GM12878 (cell line): ENCODE data around the gene FBXL17. TPM values are rescaled to one million over a fixed set of nuclear protein-coding genes. Genes with fewer than 3 reads are reported as not detected.

Source experiments
- ATAC-seq: fragments of 200-7000 bp; cut with Tn5 transposase; 3 replicates; pipeline ENCODE4 v1.9.1; 2020; ENCODE audit warnings: mild to moderate bottlenecking, moderate library complexity
- BruUV-seq: library from RNA; stranded (reverse); fragments of 400-500 nt; replicated peaks from 2 replicates; lab custom pipeline; 2021; lab: Mats Ljungman, UMichigan
- CTCF ChIA-PET: fragments of 300-600 bp; sonication (Branson Sonifier 250); formaldehyde crosslinking; extraction: SDS; loops from one replicate; lab custom pipeline; 2021; ENCODE audit warnings: inconsistent platforms; lab: Yijun Ruan, JAX
- POLR2A ChIA-PET: fragments of 350-600 bp; formaldehyde crosslinking; extraction: SDS; loops from one replicate; lab custom pipeline; 2021; ENCODE audit warnings: inconsistent platforms; lab: Charles Lee
- RAD21 ChIA-PET: fragments of 300-600 bp; sonication (Branson Sonifier 250); formaldehyde crosslinking; loops from one replicate; lab custom pipeline; 2023; ENCODE audit warnings: antibody characterized with exemption; ENCODE audit not compliant: unreplicated experiment; lab: Charles Lee
- SMC1A ChIA-PET: fragments of 300-600 bp; sonication (Branson Sonifier 250); formaldehyde crosslinking; loops from one replicate; lab custom pipeline; 2023; ENCODE audit not compliant: unreplicated experiment, uncharacterized antibody; lab: Charles Lee
- DNase-seq: peaks from one replicate; pipeline ENCODE4 v3.0.0-alpha.2; 2011; ENCODE audit warnings: low read depth, low spot score
- FAIRE-seq: peaks from 3 replicates; lab custom pipeline; 2011; peaks lifted over from hg19 to GRCh38; lab: Jason Lieb, UNC
- H2AFZ ChIP-seq: 2 replicates; pipeline ENCODE4 v1.6.0; 2011; ENCODE audit warnings: low read depth, low read length, control low read depth; ENCODE audit not compliant: control insufficient read depth
- H3K27ac ChIP-seq: 2 replicates; pipeline ENCODE4 v1.5.1; 2011; ENCODE audit warnings: control low read depth; ENCODE audit not compliant: control insufficient read depth, insufficient read depth
- H3K27me3 ChIP-seq, 2 experiments: replicated peaks in 1 of 2; 2 replicates each; pipeline versions ENCODE4 v1.6.0 to v1.6.1; 2011; ENCODE audit warnings: low read length in 1 of 2; ENCODE audit not compliant: control insufficient read depth in 2 of 2, insufficient read depth in 2 of 2
- H3K36me3 ChIP-seq, 2 experiments: 2 replicates each; pipeline ENCODE4 v1.5.1; 2011; ENCODE audit warnings: low read length in 1 of 2; ENCODE audit not compliant: control insufficient read depth in 2 of 2, insufficient read depth in 2 of 2
- H3K4me1 ChIP-seq: 2 replicates; pipeline ENCODE4 v1.6.1; 2011; ENCODE audit warnings: mild to moderate bottlenecking, low read length, moderate library complexity, mixed read lengths; ENCODE audit not compliant: control insufficient read depth, insufficient read depth
- H3K4me2 ChIP-seq: 2 replicates; pipeline ENCODE4 v1.6.0; 2011; ENCODE audit warnings: control low read depth; ENCODE audit not compliant: control insufficient read depth, insufficient read depth
- H3K4me3 ChIP-seq: fragments of 200-600 bp; sonication (generic); 2 replicates; pipeline ENCODE4 v1.5.1; 2016
- H3K79me2 ChIP-seq: 2 replicates; pipeline ENCODE4 v1.6.0; 2011; ENCODE audit warnings: low read length; ENCODE audit not compliant: control insufficient read depth, insufficient read depth
- H3K9ac ChIP-seq: 2 replicates; pipeline ENCODE4 v1.8.0; 2011; ENCODE audit warnings: low read length, control low read depth, mixed read lengths; ENCODE audit not compliant: control insufficient read depth, insufficient read depth
- H3K9me3 ChIP-seq: replicated peaks from 3 replicates; pipeline ENCODE4 v1.5.1; 2011; ENCODE audit warnings: mild to moderate bottlenecking, low read length; ENCODE audit not compliant: control insufficient read depth, insufficient read depth
- H4K20me1 ChIP-seq: 2 replicates; pipeline ENCODE4 v1.6.0; 2011; ENCODE audit not compliant: control insufficient read depth, insufficient read depth
- BHLHE40 ChIP-seq, 2 experiments: fragments of 450-650 bp in 1 of 2; IDR thresholded peaks; 2 replicates each; pipeline ENCODE4 v1.6.1; 2011 to 2017; ENCODE audit warnings: low read depth in 2 of 2, borderline replicate concordance in 1 of 2, improper control_type of control experiment in 1 of 2, low read length in 1 of 2, mild to moderate bottlenecking in 1 of 2
- CHD1 ChIP-seq: IDR thresholded peaks from 2 replicates; pipeline ENCODE4 v1.6.1; 2012; ENCODE audit warnings: low read depth, low read length, improper control_type of control experiment
- CREM ChIP-seq: IDR thresholded peaks from 2 replicates; pipeline ENCODE4 v1.6.1; 2014; ENCODE audit warnings: antibody characterized with exemption, low read depth
- FOXM1 ChIP-seq: IDR thresholded peaks from 2 replicates; pipeline ENCODE4 v1.6.1; 2012; ENCODE audit warnings: low read depth, mild to moderate bottlenecking, inconsistent platforms, low read length, moderate library complexity
- KDM1A ChIP-seq: fragments of 200-600 bp; sonication (generic); IDR thresholded peaks from 2 replicates; pipeline ENCODE4 v1.6.1; 2016; ENCODE audit warnings: borderline replicate concordance
- KLF5 ChIP-seq: fragments of 450-650 bp; IDR thresholded peaks from 2 replicates; pipeline ENCODE4 v1.6.1; 2014; ENCODE audit warnings: mild to moderate bottlenecking; ENCODE audit not compliant: partially characterized antibody
- MTA3 ChIP-seq: IDR thresholded peaks from 2 replicates; pipeline ENCODE4 v1.6.1; 2012; ENCODE audit warnings: low read length, inconsistent platforms, borderline replicate concordance
- MYC ChIP-seq: IDR thresholded peaks from 2 replicates; pipeline ENCODE4 v1.6.1; 2011; ENCODE audit warnings: mild to moderate bottlenecking, low read length, moderate library complexity, inconsistent platforms; ENCODE audit not compliant: insufficient read depth, insufficient replicate concordance, insufficient read length, severe bottlenecking
- NFYB ChIP-seq: IDR thresholded peaks from 2 replicates; pipeline ENCODE4 v1.6.1; 2011; ENCODE audit warnings: low read depth, mild to moderate bottlenecking, low read length, improper control_type of control experiment, moderate library complexity; ENCODE audit not compliant: insufficient read depth
- POLR2A ChIP-seq: IDR thresholded peaks from 2 replicates; pipeline ENCODE4 v1.6.1; 2011; ENCODE audit warnings: low read depth, mild to moderate bottlenecking, low read length
- POU2F2 ChIP-seq: IDR thresholded peaks from 3 replicates; pipeline ENCODE4 v1.6.1; 2011; ENCODE audit warnings: low read depth, mild to moderate bottlenecking, low read length, borderline replicate concordance
- SIX5 ChIP-seq: IDR thresholded peaks from 2 replicates; pipeline ENCODE4 v1.6.1; 2011; ENCODE audit warnings: mild to moderate bottlenecking, low read depth, low read length, moderate library complexity; ENCODE audit not compliant: severe bottlenecking
- WGBS: methylation state at CpG from one replicate; pipeline ENCODE4 v1.1.6; 2016; ENCODE audit warnings: low lambda C conversion rate; ENCODE audit not compliant: insufficient replicate concordance, insufficient coverage; ENCODE audit errors: missing lambda C conversion rate; 5-methylcytosine and 5-hydroxymethylcytosine counted together
- in situ Hi-C: fragments of 300-500 bp; cut with MboI; formaldehyde crosslinking; loops from 9 replicates; pipeline ENCODE4 v1.14.3; 2018; ENCODE audit warnings: mixed read lengths
- intact Hi-C: fragments of 100-400 bp; cut with micrococcal nuclease; formaldehyde crosslinking; loops from one replicate; pipeline ENCODE4 v1.14.2; 2022; ENCODE audit not compliant: unreplicated experiment
- polyA plus RNA-seq, 11 experiments: library from polyadenylated mRNA; depleted of rRNA in 4 of 11; unstranded in 6 of 11; stranded (reverse) in 5 of 11; fragments of >200 nt; fragmentation: Nextera tagmentation in 4 of 11; fragmentation: Illumina TruSeq in 1 of 11; extraction: Ambion mirVana in 4 of 11; extraction: Trizol in 1 of 11; gene quantifications; 1 replicate in 1 of 11; 2 replicates in 10 of 11; pipeline versions ENCODE4 v1.2.1 to v1.2.3, GENCODE V29; 2011 to 2016; ENCODE audit warnings: inconsistent platforms in 2 of 11, missing spikeins in 2 of 11, low read depth in 1 of 11
- total RNA-seq, 4 experiments: library from RNA; depleted of rRNA in 3 of 4; stranded (reverse); fragments of >200 nt in 3 of 4; fragmentation: Illumina TruSeq in 1 of 4; extraction: Trizol in 1 of 4; gene quantifications; 2 replicates each; pipeline versions ENCODE4 v1.2.1 to v1.2.3, GENCODE V29; 2013 to 2021
- TF ChIP-seq, protein P1 (sequence below): fragments of 450-650 bp; formaldehyde crosslinking; IDR thresholded peaks from 2 replicates; pipeline ENCODE4 v1.4.0; 2022; ENCODE audit warnings: mild to moderate bottlenecking, moderate library complexity
- TF ChIP-seq, protein P2 (sequence below): fragments of 450-650 bp; IDR thresholded peaks from 2 replicates; pipeline ENCODE4 v1.6.1; 2018; ENCODE audit warnings: borderline replicate concordance, mild to moderate bottlenecking; ENCODE audit not compliant: partially characterized antibody
- TF ChIP-seq, protein P3 (sequence below): IDR thresholded peaks from 2 replicates; pipeline ENCODE4 v1.6.1; 2012; ENCODE audit warnings: low read depth, low read length, improper control_type of control experiment
- TF ChIP-seq, protein P4 (sequence below): fragments of 450-650 bp; IDR thresholded peaks from 2 replicates; pipeline ENCODE4 v1.6.1; 2014; ENCODE audit warnings: mild to moderate bottlenecking

FBXL17 gene
- total and polyA plus RNA-seq, 10 of the 15 experiments (the other 5 are each of a cell fraction or from before 2014, with no cell fraction given) = 0.88 to 9.0 (median 4.4) TPM

DNA sequence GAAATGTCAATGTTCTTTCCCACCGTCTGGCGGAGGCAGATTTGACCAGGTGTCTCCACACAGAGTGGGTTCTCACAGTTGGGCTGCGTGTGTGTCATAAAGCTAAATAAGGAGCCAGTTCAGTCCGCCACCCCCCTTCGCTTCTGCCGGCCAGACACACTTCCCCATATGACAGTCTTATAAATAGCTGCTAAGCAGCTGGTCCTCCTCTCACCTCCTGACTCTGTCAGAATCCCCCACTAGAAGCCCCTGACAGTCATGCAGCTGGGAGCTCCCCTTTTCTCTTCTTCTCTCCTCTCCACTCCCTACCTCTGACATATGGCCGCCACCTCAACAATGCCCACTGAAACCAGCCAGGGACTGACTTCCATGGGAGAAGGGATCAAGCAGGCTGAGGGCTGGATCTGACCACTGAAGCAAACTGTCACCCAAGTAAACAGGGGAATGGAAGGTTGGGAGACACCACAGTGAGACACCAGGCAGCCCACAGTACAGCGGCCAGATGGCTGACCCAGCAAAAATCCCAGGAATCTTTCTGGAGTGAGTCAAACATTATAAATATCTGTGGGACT, 569.2 kb downstream of the FBXL17 start:
- Histone ChIP-seq H3K9ac (peak overlapping the region; percentile 41), H3K79me2 (no peaks in the 10 kb centered on the region), H3K27me3 (no peaks in the 10 kb centered on the region), H3K36me3 (no peaks in the 10 kb centered on the region), H3K4me2 (peak overlapping the region; percentile 76), H3K4me3 (peak overlapping the region; percentile 44; the same call in 1 of the 2 replicates), H2AFZ (peak overlapping the region; percentile 67), H3K4me1 (peaks cover 29% of the 10 kb centered on the region), H3K27ac (peak overlapping the region; percentile 78), H4K20me1 (no peaks in the 10 kb centered on the region), H3K9me3 (no peaks in the 10 kb centered on the region; the same call in 2 of the 3 replicates)
- CTCF ChIA-PET = interaction anchor here (0.8 to 2.2 kb wide), 5 partner anchors 16 to 240 kb away, joined by 3 to 7 read pairs (median 3); no protein-coding TSS in a partner anchor
- in situ Hi-C loops (no loop called here), intact Hi-C loops (loop anchor here (1.0 to 10.0 kb wide), 2 partner anchors 139 to 428 kb away; no protein-coding TSS in a partner anchor)
- DNase-seq (peak; percentile 79), FAIRE-seq (peak; percentile 71), ATAC-seq (peak; percentile 88)
- 5% methylated on average over 8 of the region's 8 CpGs for WGBS
- POLR2A ChIA-PET = interaction anchor here (0.9 to 1.6 kb wide), 4 partner anchors 9 to 241 kb away, joined by 3 to 5 read pairs (median 3); no protein-coding TSS in a partner anchor
- RAD21 ChIA-PET = interaction anchor here (0.8 to 2.7 kb wide), 18 partner anchors 8 to 568 kb away, joined by 3 to 8 read pairs (median 4); partner anchors contain the start of gene EFNA5
- SMC1A ChIA-PET = interaction anchor here (0.5 to 5.6 kb wide), 16 partner anchors 10 to 448 kb away, joined by 3 to 26 read pairs (median 4); no protein-coding TSS in a partner anchor
- no TSS peak for BruUV-seq
- TF ChIP-seq BHLHE40 (IDR thresholded peaks at IDR 0.05; ENCODE audit: borderline replicate concordance in 1 of 2, low read depth in 2 of 2, low read length in 1 of 2) (peak; percentile 74 to 82), POLR2A (no peak), KDM1A (no peak), NFYB (no peak), SIX5 (no peak), FOXM1 (peak; percentile 74; the same call in 1 of the 2 replicates), CHD1 (no peak), CREM (peak; percentile 67), MTA3 (no peak), KLF5 (no peak), POU2F2 (peak; percentile 81; the same call in 1 of the 3 replicates), MYC (no peak)
- TF ChIP-seq, protein P1, sequence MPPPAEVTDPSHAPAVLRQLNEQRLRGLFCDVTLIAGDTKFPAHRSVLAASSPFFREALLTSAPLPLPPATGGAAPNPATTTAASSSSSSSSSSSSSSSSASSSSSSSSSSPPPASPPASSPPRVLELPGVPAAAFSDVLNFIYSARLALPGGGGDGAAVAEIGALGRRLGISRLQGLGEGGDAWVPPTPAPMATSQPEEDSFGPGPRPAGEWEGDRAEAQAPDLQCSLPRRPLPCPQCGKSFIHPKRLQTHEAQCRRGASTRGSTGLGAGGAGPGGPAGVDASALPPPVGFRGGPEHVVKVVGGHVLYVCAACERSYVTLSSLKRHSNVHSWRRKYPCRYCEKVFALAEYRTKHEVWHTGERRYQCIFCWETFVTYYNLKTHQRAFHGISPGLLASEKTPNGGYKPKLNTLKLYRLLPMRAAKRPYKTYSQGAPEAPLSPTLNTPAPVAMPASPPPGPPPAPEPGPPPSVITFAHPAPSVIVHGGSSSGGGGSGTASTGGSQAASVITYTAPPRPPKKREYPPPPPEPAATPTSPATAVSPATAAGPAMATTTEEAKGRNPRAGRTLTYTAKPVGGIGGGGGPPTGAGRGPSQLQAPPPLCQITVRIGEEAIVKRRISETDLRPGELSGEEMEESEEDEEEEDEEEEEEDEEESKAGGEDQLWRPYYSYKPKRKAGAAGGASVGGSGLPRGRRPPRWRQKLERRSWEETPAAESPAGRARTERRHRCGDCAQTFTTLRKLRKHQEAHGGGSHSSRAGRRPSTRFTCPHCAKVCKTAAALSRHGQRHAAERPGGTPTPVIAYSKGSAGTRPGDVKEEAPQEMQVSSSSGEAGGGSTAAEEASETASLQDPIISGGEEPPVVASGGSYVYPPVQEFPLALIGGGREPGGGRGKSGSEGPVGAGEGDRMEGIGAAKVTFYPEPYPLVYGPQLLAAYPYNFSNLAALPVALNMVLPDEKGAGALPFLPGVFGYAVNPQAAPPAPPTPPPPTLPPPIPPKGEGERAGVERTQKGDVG (CRISPR knock-in tag) = no peak
- TF ChIP-seq, protein P2, sequence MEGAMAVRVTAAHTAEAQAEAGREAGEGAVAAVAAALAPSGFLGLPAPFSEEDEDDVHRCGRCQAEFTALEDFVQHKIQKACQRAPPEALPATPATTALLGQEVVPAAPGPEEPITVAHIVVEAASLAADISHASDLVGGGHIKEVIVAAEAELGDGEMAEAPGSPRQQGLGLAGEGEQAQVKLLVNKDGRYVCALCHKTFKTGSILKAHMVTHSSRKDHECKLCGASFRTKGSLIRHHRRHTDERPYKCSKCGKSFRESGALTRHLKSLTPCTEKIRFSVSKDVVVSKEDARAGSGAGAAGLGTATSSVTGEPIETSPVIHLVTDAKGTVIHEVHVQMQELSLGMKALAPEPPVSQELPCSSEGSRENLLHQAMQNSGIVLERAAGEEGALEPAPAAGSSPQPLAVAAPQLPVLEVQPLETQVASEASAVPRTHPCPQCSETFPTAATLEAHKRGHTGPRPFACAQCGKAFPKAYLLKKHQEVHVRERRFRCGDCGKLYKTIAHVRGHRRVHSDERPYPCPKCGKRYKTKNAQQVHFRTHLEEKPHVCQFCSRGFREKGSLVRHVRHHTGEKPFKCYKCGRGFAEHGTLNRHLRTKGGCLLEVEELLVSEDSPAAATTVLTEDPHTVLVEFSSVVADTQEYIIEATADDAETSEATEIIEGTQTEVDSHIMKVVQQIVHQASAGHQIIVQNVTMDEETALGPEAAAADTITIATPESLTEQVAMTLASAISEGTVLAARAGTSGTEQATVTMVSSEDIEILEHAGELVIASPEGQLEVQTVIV = no peak
- TF ChIP-seq, protein P3, sequence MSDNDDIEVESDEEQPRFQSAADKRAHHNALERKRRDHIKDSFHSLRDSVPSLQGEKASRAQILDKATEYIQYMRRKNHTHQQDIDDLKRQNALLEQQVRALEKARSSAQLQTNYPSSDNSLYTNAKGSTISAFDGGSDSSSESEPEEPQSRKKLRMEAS = no peak
- TF ChIP-seq, protein P4, sequence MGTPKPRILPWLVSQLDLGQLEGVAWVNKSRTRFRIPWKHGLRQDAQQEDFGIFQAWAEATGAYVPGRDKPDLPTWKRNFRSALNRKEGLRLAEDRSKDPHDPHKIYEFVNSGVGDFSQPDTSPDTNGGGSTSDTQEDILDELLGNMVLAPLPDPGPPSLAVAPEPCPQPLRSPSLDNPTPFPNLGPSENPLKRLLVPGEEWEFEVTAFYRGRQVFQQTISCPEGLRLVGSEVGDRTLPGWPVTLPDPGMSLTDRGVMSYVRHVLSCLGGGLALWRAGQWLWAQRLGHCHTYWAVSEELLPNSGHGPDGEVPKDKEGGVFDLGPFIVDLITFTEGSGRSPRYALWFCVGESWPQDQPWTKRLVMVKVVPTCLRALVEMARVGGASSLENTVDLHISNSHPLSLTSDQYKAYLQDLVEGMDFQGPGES = no peak
